Measurements from ENCODE around the gene EPHB2. TPM values are rescaled to one million over a fixed set of nuclear protein-coding genes. Genes with fewer than 3 reads are reported as not detected.

Gene EPHB2
- total RNA-seq, 2 experiments from 2014 or later, result 0.13 TPM; not detected in 1

DNA sequence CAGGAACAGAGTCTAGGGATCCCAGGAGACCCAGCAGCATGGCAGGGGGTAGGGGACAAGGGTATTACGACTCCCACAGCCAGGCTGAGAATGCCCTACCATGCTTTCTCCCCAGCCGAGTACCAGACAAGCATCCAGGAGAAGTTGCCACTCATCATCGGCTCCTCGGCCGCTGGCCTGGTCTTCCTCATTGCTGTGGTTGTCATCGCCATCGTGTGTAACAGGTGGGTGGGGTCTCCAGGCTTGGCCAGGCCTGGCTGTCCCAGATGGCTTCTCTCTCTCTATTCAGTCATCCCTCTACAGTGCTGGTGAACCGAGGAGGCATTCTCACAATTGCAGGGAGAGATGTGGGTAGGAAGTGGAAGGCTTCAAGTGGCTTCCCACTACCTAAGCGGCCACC, 184.7 kb downstream of the EPHB2 start:
- DNase-seq (no peak), ATAC-seq (no peak)
- peaks cover 5% of the 10 kb centered on the region for H3K27me3 Mint-ChIP-seq
- TF ChIP-seq, protein P1, sequence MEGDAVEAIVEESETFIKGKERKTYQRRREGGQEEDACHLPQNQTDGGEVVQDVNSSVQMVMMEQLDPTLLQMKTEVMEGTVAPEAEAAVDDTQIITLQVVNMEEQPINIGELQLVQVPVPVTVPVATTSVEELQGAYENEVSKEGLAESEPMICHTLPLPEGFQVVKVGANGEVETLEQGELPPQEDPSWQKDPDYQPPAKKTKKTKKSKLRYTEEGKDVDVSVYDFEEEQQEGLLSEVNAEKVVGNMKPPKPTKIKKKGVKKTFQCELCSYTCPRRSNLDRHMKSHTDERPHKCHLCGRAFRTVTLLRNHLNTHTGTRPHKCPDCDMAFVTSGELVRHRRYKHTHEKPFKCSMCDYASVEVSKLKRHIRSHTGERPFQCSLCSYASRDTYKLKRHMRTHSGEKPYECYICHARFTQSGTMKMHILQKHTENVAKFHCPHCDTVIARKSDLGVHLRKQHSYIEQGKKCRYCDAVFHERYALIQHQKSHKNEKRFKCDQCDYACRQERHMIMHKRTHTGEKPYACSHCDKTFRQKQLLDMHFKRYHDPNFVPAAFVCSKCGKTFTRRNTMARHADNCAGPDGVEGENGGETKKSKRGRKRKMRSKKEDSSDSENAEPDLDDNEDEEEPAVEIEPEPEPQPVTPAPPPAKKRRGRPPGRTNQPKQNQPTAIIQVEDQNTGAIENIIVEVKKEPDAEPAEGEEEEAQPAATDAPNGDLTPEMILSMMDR (IDR thresholded peaks at IDR 0.05), result no peak
- no peaks in the 10 kb centered on the region for H3K4me1 Mint-ChIP-seq (ENCODE audit: low read depth)
- H3K36me3 Mint-ChIP-seq (ENCODE audit: low read depth), result no peaks in the 10 kb centered on the region
- intact Hi-C loops (cut with micrococcal nuclease), result no loop called here
- no peak overlapping the region for H3K27ac Mint-ChIP-seq
- no peak overlapping the region for H3K4me3 Mint-ChIP-seq
- POLR2A ChIA-PET, result no interaction called here
- CTCF ChIA-PET, result no interaction called here
- no peaks in the 10 kb centered on the region for H3K9me3 Mint-ChIP-seq

DNA sequence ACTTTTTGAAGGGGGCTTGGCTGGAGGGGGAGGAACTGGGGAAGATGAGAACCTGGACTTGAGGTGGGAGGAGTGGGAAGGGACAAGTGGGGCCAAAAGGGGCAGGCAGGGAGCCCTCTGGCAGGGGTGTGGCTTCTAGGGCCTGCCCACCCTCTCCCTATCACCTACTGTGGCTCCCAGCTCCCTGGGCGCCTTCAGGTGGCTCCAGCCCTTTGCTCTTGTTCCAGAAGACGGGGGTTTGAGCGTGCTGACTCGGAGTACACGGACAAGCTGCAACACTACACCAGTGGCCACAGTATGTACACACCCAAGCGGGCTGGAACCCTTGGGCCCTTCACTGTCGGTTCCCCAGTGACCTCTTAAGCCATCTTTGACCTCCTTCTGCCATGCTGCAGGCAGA, 185.5 kb downstream of the EPHB2 start:
- POLR2A ChIA-PET, result no interaction called here
- no peaks in the 10 kb centered on the region for H3K9me3 Mint-ChIP-seq
- ATAC-seq, result no peak

DNA sequence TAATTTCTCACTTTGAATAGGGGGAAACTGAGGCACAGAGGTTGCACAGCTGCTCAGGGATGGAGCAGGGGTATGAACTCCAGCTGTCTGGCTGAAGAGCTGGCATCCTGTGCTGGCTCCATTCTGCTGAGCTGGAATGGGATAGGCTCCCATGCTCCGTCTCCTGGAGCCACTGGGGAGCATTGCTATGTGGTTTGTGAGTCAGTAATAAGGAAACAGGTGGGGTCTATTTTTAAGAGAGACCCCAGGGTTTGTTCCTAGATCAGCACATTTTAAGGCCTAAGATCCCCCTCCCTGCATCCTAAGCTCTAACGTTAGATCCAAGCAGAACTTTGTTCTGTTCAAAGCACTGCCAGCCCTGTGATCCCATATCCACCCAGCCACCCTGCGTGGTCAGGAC, 189.8 kb downstream of the EPHB2 start:
- ATAC-seq (no peak), DNase-seq (no peak)
- TF ChIP-seq, protein P1 (IDR thresholded peaks at IDR 0.05), result no peak
- H3K36me3 Mint-ChIP-seq (ENCODE audit: low read depth), result no peaks in the 10 kb centered on the region
- POLR2A ChIA-PET, result no interaction called here
- peaks cover 11% of the 10 kb centered on the region for H3K27me3 Mint-ChIP-seq
- no peaks in the 10 kb centered on the region for H3K9me3 Mint-ChIP-seq
- intact Hi-C loops (cut with micrococcal nuclease), result no loop called here
- no peaks in the 10 kb centered on the region for H3K4me1 Mint-ChIP-seq (ENCODE audit: low read depth)
- H3K4me3 Mint-ChIP-seq, result no peak overlapping the region
- CTCF ChIA-PET, result interaction anchor here (1.0 kb wide), 1 partner anchor 12 kb away, joined by 3 read pairs; no protein-coding TSS in a partner anchor
- H3K27ac Mint-ChIP-seq, result no peak overlapping the region

More for the DNA sequence above, 185.5 kb downstream of the EPHB2 start:
- TF ChIP-seq, protein P1 (IDR thresholded peaks at IDR 0.05), result no peak
- peaks cover 9% of the 10 kb centered on the region for H3K27me3 Mint-ChIP-seq
- no peak overlapping the region for H3K4me3 Mint-ChIP-seq
- no peak for DNase-seq
- H3K27ac Mint-ChIP-seq, result no peak overlapping the region
- CTCF ChIA-PET, result no interaction called here
- no peaks in the 10 kb centered on the region for H3K4me1 Mint-ChIP-seq (ENCODE audit: low read depth)
- intact Hi-C loops (cut with micrococcal nuclease), result no loop called here
- H3K36me3 Mint-ChIP-seq (ENCODE audit: low read depth), result no peaks in the 10 kb centered on the region

DNA sequence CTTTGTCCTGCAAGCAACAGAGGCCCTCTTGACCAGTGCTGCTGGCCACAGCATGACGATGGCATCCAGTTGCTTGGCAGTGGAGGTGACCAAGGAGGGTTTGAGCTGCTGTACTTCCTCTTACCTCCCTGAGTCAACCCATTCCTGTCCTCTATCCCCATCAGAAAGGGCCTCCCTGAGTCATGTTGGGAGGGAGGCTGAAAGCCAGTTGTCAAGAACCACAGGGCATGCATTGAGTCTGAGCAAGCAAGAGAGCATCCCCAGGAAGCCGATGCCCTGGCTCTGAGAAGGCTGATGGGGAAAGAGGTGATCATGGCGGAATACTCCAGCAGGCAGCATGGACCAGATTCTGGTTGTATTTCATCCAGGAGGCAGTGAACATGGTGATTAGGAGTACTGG, 192.5 kb downstream of the EPHB2 start:
- DNase-seq (no peak), ATAC-seq (no peak)
- TF ChIP-seq, protein P1 (IDR thresholded peaks at IDR 0.05), result no peak
- Mint-ChIP-seq H3K4me3 (no peak overlapping the region), H3K9me3 (no peaks in the 10 kb centered on the region), H3K4me1 (ENCODE audit: low read depth) (no peaks in the 10 kb centered on the region), H3K27ac (no peak overlapping the region), H3K27me3 (peaks cover 10% of the 10 kb centered on the region), H3K36me3 (ENCODE audit: low read depth) (no peaks in the 10 kb centered on the region)
- CTCF ChIA-PET, result no interaction called here
- intact Hi-C loops (cut with micrococcal nuclease), result no loop called here
- POLR2A ChIA-PET, result no interaction called here

DNA sequence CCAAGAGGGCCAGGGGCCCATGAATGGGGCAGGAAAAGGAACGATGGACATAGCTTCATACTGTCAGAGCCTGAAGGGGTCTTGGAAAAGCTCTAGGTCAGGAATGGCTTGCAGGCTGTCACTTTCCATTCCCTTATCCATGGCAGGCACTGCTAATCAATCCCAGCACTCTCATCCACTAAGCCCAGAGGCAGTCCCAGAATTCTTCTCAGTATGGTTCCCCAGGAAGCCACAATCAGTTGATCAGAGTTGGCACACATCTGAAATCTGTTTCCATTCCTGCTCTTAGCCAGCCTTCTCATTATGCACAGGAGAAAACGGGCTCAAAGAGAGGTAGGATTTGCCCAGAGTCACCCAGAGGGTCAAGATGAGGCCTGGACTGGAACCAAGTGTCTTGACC, 196.3 kb downstream of the EPHB2 start:
- H3K4me1 Mint-ChIP-seq (ENCODE audit: low read depth), result no peaks in the 10 kb centered on the region
- ChIA-PET CTCF (no interaction called here), POLR2A (no interaction called here)
- H3K27ac Mint-ChIP-seq, result no peak overlapping the region
- intact Hi-C loops (cut with micrococcal nuclease), result no loop called here
- DNase-seq, result no peak
- H3K9me3 Mint-ChIP-seq, result no peaks in the 10 kb centered on the region
- no peak overlapping the region for H3K4me3 Mint-ChIP-seq
- no peaks in the 10 kb centered on the region for H3K36me3 Mint-ChIP-seq (ENCODE audit: low read depth)
- H3K27me3 Mint-ChIP-seq, result no peaks in the 10 kb centered on the region
- TF ChIP-seq, protein P1 (IDR thresholded peaks at IDR 0.05), result no peak
- no peak for ATAC-seq

All from activated CD8-positive, alpha-beta T cell treated with anti-CD3 and anti-CD28 coated beads for 36 hours (primary cell).